Ectodermal cell (in vitro differentiated cells): ENCODE results near the gene GATAD2A.

Source experiments
- H3K27ac ChIP-seq: 2 replicates; pipeline ENCODE4 v1.7.0; 2013; ENCODE audit warnings: mild to moderate bottlenecking, low read depth, low read length; ENCODE audit not compliant: insufficient read depth, poor library complexity, severe bottlenecking
- H3K27me3 ChIP-seq: 2 replicates; pipeline ENCODE4 v1.7.0; 2013; ENCODE audit warnings: mild to moderate bottlenecking, low read length; ENCODE audit not compliant: insufficient read depth, control insufficient read depth, poor library complexity, severe bottlenecking
- H3K36me3 ChIP-seq: one replicate; pipeline ENCODE4 v1.7.0; 2013; ENCODE audit warnings: low read length; ENCODE audit not compliant: control insufficient read depth, insufficient read depth
- H3K4me1 ChIP-seq: one replicate; pipeline ENCODE4 v1.7.0; 2013; ENCODE audit warnings: low read length; ENCODE audit not compliant: control insufficient read depth, insufficient read depth
- H3K4me3 ChIP-seq: 2 replicates; pipeline ENCODE4 v1.7.0; 2013; ENCODE audit warnings: low read depth, low read length, control low read depth; ENCODE audit not compliant: insufficient read depth
- H3K9me3 ChIP-seq: 2 replicates; pipeline ENCODE4 v1.7.0; 2013; ENCODE audit warnings: mild to moderate bottlenecking, low read length, moderate library complexity; ENCODE audit not compliant: control insufficient read depth
- WGBS, 2 experiments: methylation state at CpG; one replicate each; pipeline ENCODE4 v1.1.7; 2013; ENCODE audit warnings: missing lambda C conversion rate in 2 of 2; 5-methylcytosine and 5-hydroxymethylcytosine counted together

The GATAD2A gene

DNA sequence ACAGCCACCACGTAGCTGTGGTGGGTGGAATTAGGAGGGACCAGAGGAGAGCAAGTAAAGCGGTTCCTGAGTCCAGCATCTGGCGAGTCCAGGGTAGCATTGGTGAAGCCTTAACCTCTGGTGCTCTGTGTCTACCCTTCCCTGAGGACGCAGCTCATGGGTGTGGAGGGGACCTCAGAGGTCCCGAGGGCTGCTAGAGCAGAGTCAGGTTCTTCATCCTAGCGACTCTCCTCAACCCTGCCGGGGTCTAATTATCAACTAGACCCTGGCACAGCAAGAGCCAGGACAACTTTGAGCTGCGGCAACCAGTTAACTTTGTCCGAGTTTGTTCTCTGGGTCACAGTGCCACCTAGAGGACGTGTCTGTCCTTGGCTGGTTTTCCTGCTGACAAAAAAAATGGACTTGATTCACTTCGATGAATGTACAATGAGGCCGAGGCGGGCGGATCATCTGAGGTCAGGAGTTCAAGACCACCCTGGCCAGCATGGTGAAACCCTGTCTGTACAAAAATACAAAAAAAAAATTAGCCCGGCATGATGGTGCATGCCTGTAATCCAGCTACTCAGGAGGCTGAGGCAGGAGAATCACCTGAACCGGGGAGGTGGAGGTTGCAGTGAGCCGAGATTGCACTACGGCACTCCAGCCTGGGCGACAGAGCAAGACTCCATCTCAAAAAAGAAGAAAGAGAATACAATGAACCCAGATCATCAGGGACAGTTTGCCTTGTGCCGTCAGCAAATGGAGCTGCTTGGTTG is 84.9 kb downstream of the GATAD2A start:
- Histone ChIP-seq H3K27ac (peak overlapping the region; percentile 77), H3K4me1 (peaks cover 23% of the 10 kb centered on the region), H3K9me3 (no peaks in the 10 kb centered on the region), H3K36me3 (peaks cover 14% of the 10 kb centered on the region), H3K4me3 (no peak overlapping the region), H3K27me3 (no peaks in the 10 kb centered on the region)
- WGBS, 2 experiments, result 55 to 58% methylated on average over 20 of the region's 20 CpGs

DNA sequence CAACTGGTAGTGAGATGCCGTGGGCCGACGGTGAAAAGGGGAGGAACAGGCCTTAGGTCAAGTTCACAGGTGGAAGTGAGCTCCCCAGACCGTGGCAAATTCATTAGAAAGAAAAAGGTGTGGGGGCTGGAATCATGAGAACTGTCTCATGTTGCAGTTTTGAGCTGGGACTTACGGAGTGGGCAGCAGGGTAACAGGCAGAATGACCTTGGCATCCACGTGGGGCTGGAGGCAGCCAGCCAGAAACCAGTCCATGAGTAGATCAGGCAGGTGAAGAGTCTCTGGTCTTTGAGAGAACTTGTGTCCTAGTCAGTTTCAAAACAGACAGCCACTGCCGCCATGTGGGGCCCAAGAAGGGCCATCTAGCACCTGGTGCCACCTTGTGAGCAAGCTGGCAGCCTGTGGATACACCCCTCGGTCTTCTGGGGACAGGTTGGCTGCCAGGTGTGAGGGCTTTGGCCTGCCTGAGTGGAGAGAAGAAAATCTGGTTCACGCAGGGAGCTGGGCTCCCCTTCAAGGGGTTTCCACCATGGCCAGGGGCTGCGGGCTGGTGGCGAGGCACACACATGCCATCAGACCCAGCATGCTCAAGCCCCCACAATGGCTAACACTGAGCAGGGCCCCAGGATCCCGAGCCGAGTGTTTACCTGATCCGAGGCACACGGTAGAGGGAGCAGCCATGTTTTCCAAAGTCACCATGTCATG is 86.0 kb downstream of the GATAD2A start:
- 95 to 96% methylated on average over 15 of the region's 15 CpGs for WGBS, 2 experiments
- H3K27me3 ChIP-seq, result no peaks in the 10 kb centered on the region
- no peaks in the 10 kb centered on the region for H3K9me3 ChIP-seq
- H3K27ac ChIP-seq, result no peak overlapping the region
- no peak overlapping the region for H3K4me3 ChIP-seq
- H3K36me3 ChIP-seq, result peaks cover 24% of the 10 kb centered on the region
- H3K4me1 ChIP-seq, result peaks cover 23% of the 10 kb centered on the region

DNA sequence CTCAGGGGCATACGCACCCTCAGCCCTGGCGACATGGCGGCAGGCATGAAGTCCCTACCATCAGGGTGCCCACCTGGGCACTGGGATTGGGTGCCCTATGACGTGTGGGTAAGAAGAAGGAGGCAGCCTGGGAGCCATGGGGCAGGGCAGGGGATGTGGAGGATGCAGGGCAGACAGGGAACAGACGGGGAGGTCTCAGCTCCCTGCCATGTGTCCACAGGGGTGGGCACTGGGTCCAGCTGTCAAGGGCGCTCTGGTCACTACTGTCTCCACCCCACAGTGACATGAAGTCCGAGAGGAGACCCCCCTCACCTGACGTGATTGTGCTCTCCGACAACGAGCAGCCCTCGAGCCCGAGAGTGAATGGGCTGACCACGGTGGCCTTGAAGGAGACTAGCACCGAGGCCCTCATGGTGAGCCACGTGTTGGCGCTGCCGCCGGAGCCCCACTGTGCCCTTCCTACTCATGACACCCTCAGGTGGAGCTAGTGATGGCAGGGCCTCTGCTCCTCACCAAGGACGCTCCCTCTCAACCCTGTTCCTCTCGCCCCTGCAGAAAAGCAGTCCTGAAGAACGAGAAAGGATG is 86.6 kb downstream of the GATAD2A start:
- H3K4me3 ChIP-seq, result no peak overlapping the region
- H3K27ac ChIP-seq, result no peak overlapping the region
- 96% methylated on average over 21 of the region's 21 CpGs for WGBS, 2 experiments
- peaks cover 26% of the 10 kb centered on the region for H3K36me3 ChIP-seq
- peaks cover 23% of the 10 kb centered on the region for H3K4me1 ChIP-seq
- H3K9me3 ChIP-seq, result no peaks in the 10 kb centered on the region
- no peaks in the 10 kb centered on the region for H3K27me3 ChIP-seq

DNA sequence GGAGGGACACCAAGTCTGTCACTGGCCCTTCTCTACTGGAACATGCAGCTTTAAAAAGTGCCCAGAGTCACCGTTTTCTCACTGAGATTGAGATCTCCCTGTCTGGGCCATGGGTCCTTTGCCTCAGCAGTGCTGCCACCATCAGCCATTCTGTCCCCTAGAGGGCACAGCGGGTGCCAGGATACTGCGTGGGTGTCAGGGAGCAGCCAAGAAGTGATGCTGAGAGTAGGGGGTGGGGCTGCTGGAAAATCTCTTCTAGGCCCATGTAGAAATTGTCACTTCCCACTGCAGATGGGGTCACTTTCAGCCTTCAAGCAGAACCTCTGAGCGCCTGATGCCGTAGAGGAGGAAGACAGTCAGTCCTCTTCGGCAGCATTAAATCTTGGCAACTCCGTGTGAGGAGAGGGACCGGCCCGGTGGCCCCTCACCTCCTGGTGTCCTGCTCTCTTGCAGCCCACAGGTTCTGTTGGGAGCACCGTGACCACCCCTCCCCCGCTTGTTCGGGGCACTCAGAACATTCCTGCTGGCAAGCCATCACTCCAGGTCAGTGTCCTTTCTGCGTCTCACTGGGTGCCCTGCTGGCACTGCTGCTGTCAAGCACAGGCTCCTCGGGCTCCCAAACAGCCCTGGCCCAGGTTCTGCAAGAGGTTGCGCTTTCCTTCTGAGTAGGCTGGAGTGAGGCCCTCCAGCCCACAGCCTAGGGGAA is 88.5 kb downstream of the GATAD2A start:
- WGBS, 2 experiments, result 93% methylated on average over 15 of the region's 15 CpGs
- Histone ChIP-seq H3K4me3 (no peak overlapping the region), H3K27me3 (no peaks in the 10 kb centered on the region), H3K36me3 (peaks cover 28% of the 10 kb centered on the region), H3K9me3 (no peaks in the 10 kb centered on the region), H3K4me1 (peaks cover 7% of the 10 kb centered on the region), H3K27ac (no peak overlapping the region)

DNA sequence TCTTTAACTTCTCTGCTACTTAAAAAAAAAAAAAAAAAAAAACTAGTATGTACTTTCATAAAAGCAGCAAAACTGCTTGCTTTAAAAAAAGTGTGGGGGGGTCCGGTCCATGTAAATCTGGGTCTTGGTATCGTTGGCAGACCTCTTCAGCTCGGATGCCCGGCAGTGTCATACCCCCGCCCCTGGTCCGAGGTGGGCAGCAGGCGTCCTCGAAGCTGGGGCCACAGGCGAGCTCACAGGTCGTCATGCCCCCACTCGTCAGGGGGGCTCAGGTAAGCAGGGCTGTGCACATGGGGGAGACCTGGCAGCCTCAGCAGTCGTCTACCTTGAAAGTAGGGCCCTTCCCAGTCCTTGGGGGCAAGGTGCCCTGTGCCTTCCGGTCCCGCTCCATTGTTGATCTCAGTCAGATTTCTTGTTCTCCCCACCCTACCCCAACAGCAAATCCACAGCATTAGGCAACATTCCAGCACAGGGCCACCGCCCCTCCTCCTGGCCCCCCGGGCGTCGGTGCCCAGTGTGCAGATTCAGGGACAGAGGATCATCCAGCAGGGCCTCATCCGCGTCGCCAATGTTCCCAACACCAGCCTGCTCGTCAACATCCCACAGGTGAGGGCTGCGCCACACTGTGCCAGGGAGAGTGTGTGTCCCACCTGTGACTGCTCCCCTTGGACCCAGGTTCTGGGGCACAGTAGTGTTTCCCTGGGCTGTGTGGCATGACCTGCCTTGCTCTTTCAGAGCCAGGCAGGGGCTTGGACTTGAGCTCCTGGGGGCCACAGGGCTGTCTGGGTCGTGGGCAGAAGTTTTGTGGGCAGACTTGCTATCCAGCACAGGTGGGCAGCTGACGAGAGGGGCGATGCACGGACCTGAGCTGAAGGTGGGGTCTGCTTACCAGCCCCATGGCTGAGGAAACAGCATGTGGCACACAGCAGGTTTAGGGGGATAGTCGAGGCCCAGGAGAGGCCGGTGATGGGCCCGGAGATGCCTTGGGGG is 90.4 kb downstream of the GATAD2A start:
- Histone ChIP-seq H3K36me3 (peaks cover 44% of the 10 kb centered on the region), H3K27ac (no peak overlapping the region), H3K4me3 (no peak overlapping the region), H3K9me3 (no peaks in the 10 kb centered on the region), H3K4me1 (no peaks in the 10 kb centered on the region), H3K27me3 (no peaks in the 10 kb centered on the region)
- 96% methylated on average over 30 of the region's 30 CpGs for WGBS, 2 experiments

DNA sequence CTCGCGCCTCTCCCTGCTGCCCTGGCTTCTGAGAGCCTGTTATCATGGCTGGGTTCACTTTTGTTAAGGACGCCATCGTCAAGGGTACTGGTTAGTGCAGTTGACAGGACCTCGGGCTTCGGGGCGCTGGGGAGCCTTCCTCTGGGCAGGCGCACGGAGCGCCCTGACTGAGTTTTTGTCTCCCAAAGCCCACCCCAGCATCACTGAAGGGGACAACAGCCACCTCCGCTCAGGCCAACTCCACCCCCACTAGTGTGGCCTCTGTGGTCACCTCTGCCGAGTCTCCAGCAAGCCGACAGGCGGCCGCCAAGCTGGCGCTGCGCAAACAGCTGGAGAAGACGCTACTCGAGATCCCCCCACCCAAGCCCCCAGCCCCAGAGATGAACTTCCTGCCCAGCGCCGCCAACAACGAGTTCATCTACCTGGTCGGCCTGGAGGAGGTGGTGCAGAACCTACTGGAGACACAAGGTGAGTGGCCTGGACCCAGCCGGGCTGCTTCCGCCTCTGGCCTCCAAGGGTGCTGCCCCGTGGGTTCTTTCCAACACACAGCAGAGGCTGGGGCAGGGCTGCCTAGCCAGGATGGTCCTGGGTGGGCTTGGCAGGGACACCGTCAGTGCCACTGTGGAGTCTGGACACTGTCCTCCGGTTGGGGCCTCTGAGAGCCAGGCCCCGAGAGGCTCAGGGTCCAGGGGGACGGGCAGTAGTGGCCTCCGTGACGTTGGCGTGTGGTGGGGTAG is 92.9 kb downstream of the GATAD2A start:
- Histone ChIP-seq H3K36me3 (peaks cover 48% of the 10 kb centered on the region), H3K4me1 (no peaks in the 10 kb centered on the region), H3K27ac (no peak overlapping the region)

DNA sequence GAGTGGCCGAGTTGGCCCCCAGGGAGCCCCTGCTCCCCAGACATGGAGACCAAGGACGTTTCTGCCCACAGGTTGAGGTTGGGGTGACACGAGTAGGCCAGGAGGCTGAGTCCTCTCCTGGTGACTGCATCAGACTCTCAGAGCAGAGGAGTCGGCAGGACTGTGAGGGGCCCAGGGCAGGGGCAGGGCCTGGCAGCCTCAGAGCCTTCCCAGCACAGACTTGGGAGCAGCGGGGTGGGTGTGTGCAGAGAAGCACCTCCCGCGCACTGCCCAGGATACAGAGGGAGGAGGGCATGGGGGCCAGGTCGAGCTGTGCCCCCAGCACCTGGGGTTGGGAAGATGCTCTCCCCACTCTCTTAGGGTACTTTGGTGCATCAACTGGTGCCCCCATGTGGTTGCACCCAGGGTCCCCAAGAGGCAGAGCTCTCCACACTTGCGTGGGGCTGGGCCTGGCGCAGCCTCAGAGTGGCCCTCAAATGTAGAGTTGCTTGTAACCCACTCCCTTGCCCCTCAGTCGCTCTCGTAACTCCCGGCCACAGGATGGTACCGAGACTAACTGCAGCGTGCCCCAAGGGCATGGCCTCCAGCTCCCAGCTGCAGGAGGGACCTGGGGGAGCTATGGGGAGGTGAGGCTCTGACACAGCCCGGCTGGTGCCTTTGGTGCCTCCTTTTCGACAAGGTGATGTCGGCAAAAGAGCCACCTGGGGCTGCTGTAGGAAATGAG is 94.0 kb downstream of the GATAD2A start:
- H3K4me1 ChIP-seq, result no peaks in the 10 kb centered on the region
- no peak overlapping the region for H3K27ac ChIP-seq
- peaks cover 41% of the 10 kb centered on the region for H3K36me3 ChIP-seq
- H3K9me3 ChIP-seq, result no peaks in the 10 kb centered on the region
- WGBS, 2 experiments, result 95% methylated on average over 18 of the region's 18 CpGs
- no peaks in the 10 kb centered on the region for H3K27me3 ChIP-seq
- no peak overlapping the region for H3K4me3 ChIP-seq

More for the DNA sequence above, 92.9 kb downstream of the GATAD2A start:
- no peak overlapping the region for H3K4me3 ChIP-seq
- 94 to 96% methylated on average over 33 of the region's 33 CpGs for WGBS, 2 experiments
- no peaks in the 10 kb centered on the region for H3K27me3 ChIP-seq
- no peaks in the 10 kb centered on the region for H3K9me3 ChIP-seq

DNA sequence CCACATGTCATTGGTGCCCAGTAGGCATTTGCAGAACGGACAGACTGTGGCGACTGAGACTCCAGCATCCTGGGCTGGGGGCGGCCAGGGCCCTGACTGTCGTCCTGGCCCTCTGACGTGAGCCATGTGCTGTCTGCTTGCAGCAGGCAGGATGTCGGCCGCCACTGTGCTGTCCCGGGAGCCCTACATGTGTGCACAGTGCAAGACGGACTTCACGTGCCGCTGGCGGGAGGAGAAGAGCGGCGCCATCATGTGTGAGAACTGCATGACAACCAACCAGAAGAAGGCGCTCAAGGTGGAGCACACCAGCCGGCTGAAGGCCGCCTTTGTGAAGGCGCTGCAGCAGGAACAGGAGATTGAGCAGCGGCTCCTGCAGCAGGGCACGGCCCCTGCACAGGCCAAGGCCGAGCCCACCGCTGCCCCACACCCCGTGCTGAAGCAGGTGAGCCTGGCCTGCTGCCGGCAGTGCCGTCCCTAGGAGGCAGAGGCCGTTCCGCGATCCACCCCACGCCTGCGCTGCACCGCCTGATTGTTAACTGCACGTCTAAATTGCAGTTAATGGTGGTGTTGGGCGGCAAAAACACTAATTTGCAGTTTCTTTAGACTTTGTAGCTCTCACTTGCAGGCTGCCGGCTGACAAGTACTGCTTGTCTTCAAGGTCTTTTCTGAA is 95.6 kb downstream of the GATAD2A start:
- 95 to 96% methylated on average over 34 of the region's 34 CpGs for WGBS, 2 experiments

More for the DNA sequence above, 95.6 kb downstream of the GATAD2A start:
- Histone ChIP-seq H3K36me3 (peaks cover 40% of the 10 kb centered on the region), H3K9me3 (no peaks in the 10 kb centered on the region), H3K4me3 (no peak overlapping the region), H3K27ac (no peak overlapping the region), H3K27me3 (no peaks in the 10 kb centered on the region), H3K4me1 (no peaks in the 10 kb centered on the region)
